Coronary artery (tissue), 2 donors: ENCODE data around the gene TTC21A.
"Not testable (repeated sequence)": the region's sequence is repeated elsewhere in the genome, so short reads cannot be mapped to it uniquely, and the experiment has no call there.

Source experiments
- DNase-seq: peaks from one replicate; pipeline ENCODE4 v3.0.0-alpha.2; 2017; ENCODE audit warnings: low spot score
- H3K27ac ChIP-seq, 2 donors: fragments of 200-600 bp; sonication (generic); one replicate each; pipeline ENCODE4 v1.5.1; 2016 to 2019
- H3K4me3 ChIP-seq: fragments of 200-600 bp; sonication (generic); 2 replicates; pipeline ENCODE4 v1.5.1; 2016; ENCODE audit warnings: mild to moderate bottlenecking, moderate library complexity
- CTCF ChIP-seq: fragments of 200-600 bp; sonication (generic); IDR thresholded peaks from one replicate; pipeline ENCODE4 v1.5.1; 2019; ENCODE audit warnings: antibody characterized with exemption

The TTC21A gene

GRCh38 chr3:39107388-39108199 lies at the start of gene TTC21A, which contains the start of gene GORASP1:
Gene TTC21A (plus strand): TSS chr3:39107680. CDS start chr3:39107838, 158 bp downstream.
Gene GORASP1 (minus strand): TSS chr3:39107627. CDS start chr3:39107541, 86 bp downstream.
- Histone ChIP-seq H3K4me3 (peak within 1 kb of the TSS; percentile 85), H3K27ac (peak within 1 kb of the TSS; percentile 96 to 98)
- peak; percentile 93 for DNase-seq
- no peak for TF ChIP-seq CTCF

- H3K4me3 ChIP-seq, DNase-seq, H3K27ac ChIP-seq: not testable (repeated sequence)
These were observed 46.3 kb upstream of the TTC21A start for GRCh38 chr3:39061228-39061627.

GRCh38 chr3:39062180-39062579 lies 45.3 kb upstream of the TTC21A start:
- H3K4me3 ChIP-seq: no peak overlapping the region
- DNase-seq: no peak
- TF ChIP-seq CTCF: no peak
- H3K27ac ChIP-seq: no peak overlapping the region

GRCh38 chr3:39063143-39063542 lies 44.3 kb upstream of the TTC21A start:
- Histone ChIP-seq H3K4me3 (no peak overlapping the region), H3K27ac (no peak overlapping the region)
- no peak for TF ChIP-seq CTCF
- no peak for DNase-seq

- Histone ChIP-seq H3K27ac (no peak overlapping the region), H3K4me3 (no peak overlapping the region)
- no peak for DNase-seq
- TF ChIP-seq CTCF: no peak
These were observed 42.8 kb upstream of the TTC21A start for GRCh38 chr3:39064646-39065045.

- no peak overlapping the region for H3K4me3 ChIP-seq
- no peak for TF ChIP-seq CTCF
- H3K27ac ChIP-seq: no peak overlapping the region
- no peak for DNase-seq
These were observed 42.3 kb upstream of the TTC21A start for GRCh38 chr3:39065197-39065596.

- no peak overlapping the region for H3K27ac ChIP-seq
- no peak overlapping the region for H3K4me3 ChIP-seq
- no peak for DNase-seq
- TF ChIP-seq CTCF: no peak
These were observed 40.2 kb upstream of the TTC21A start for GRCh38 chr3:39067286-39067685.
